ENCODE results near the gene WDFY3.
"Not testable (repeated sequence)": the region's sequence is repeated elsewhere in the genome, so short reads cannot be mapped to it uniquely, and the experiment has no call there.

The WDFY3 gene

GRCh38 chr4:84680956-84681355 lies 285.5 kb downstream of the WDFY3 start:
- no peak for DNase-seq

GRCh38 chr4:84678976-84679744 lies 287.3 kb downstream of the WDFY3 start:
- no peak for DNase-seq

GRCh38 chr4:84677995-84678394 lies 288.5 kb downstream of the WDFY3 start:
- DNase-seq = no peak

GRCh38 chr4:84677093-84677492 lies 289.4 kb downstream of the WDFY3 start:
- no peak for DNase-seq

- no peak for DNase-seq
Observed at GRCh38 chr4:84673475-84674240, 292.8 kb downstream of the WDFY3 start.

- DNase-seq = no peak
Observed at GRCh38 chr4:84672177-84672576, 294.3 kb downstream of the WDFY3 start.

GRCh38 chr4:84669201-84669600 lies 297.3 kb downstream of the WDFY3 start:
- DNase-seq = no peak

GRCh38 chr4:84666439-84666838 lies 300.1 kb downstream of the WDFY3 start:
- no peak for DNase-seq

- not testable (repeated sequence) for DNase-seq
Observed at GRCh38 chr4:84664767-84665166, 301.7 kb downstream of the WDFY3 start.

GRCh38 chr4:84661191-84661939 lies 305.1 kb downstream of the WDFY3 start:
- no peak for DNase-seq

- DNase-seq = no peak
Observed at GRCh38 chr4:84660606-84661005, 305.9 kb downstream of the WDFY3 start.

GRCh38 chr4:84652478-84652877 lies 314.0 kb downstream of the WDFY3 start:
- no peak for DNase-seq

- DNase-seq = no peak
Observed at GRCh38 chr4:84651499-84651898, 315.0 kb downstream of the WDFY3 start.

GRCh38 chr4:84648863-84649647 lies 317.4 kb downstream of the WDFY3 start:
- no peak for DNase-seq

- DNase-seq = no peak
Observed at GRCh38 chr4:84648178-84648577, 318.3 kb downstream of the WDFY3 start.

- no peak for DNase-seq
Observed at GRCh38 chr4:84647312-84647884, 319.1 kb downstream of the WDFY3 start.

GRCh38 chr4:84644087-84644486 lies 322.4 kb downstream of the WDFY3 start:
- DNase-seq = no peak

- no peak for DNase-seq
Observed at GRCh38 chr4:84639145-84639544, 327.3 kb downstream of the WDFY3 start.

- DNase-seq = no peak
Observed at GRCh38 chr4:84638092-84638491, 328.4 kb downstream of the WDFY3 start.

- no peak for DNase-seq
Observed at GRCh38 chr4:84634961-84635360, 331.5 kb downstream of the WDFY3 start.

- DNase-seq = no peak
Observed at GRCh38 chr4:84632092-84632491, 334.4 kb downstream of the WDFY3 start.

Measured in nucleus accumbens (tissue), 56 donors.